Spleen (tissue), 7 donors: Measurements from ENCODE around the gene CAV1.

ENCODE experiments used
- CTCF ChIP-seq, 11 experiments: fragments of 200-600 bp in 7 of 11; fragments of 450-650 bp in 4 of 11; sonication (generic) in 4 of 11; IDR thresholded peaks in 8 of 11; conservative IDR thresholded peaks in 3 of 11; 1 replicate in 7 of 11; 2 replicates in 4 of 11; pipeline versions ENCODE4 v1.4.0 to v1.8.0; 2016 to 2021; ENCODE audit warnings: antibody characterized with exemption in 11 of 11, inconsistent platforms in 4 of 11, mild to moderate bottlenecking in 1 of 11
- POLR2A ChIP-seq, 3 donors: fragments of 450-650 bp; IDR thresholded peaks; one replicate each; pipeline ENCODE4 v1.5.1; 2017; ENCODE audit warnings: antibody characterized with exemption in 3 of 3, mild to moderate bottlenecking in 1 of 3
- POLR2AphosphoS5 ChIP-seq, 3 donors: sonication (generic); formaldehyde crosslinking; IDR thresholded peaks; one replicate each; pipeline ENCODE4 v1.5.1; 2017; ENCODE audit warnings: antibody characterized with exemption in 3 of 3
- donor health status: DM: no; HTN: no; CAD: no; lungs with moderate emphysema.
- donor health status: DM: no; HTN: no; CAD: no.
- donor health status: DM: no; HTN: no; CAD: no.

- TF ChIP-seq POLR2A (IDR thresholded peaks at IDR 0.05) (no peak), CTCF (IDR thresholded peaks at IDR 0.05 in 8 of 11, conservative IDR thresholded peaks at IDR 0.05 in 3 of 11) (no peak), POLR2AphosphoS5 (IDR thresholded peaks at IDR 0.05) (no peak)
These were observed 9.3 kb upstream of the CAV1 start for GRCh38 chr7:116515584-116515983.
